ENCODE data around the gene GAS7. TPM values are rescaled to one million over a fixed set of nuclear protein-coding genes. Genes with fewer than 3 reads are reported as not detected.

The GAS7 gene
- total and polyA plus RNA-seq, 9 of the 15 experiments (the other 6 are each of a cell fraction or from before 2014, with no cell fraction given): 0.11 to 0.33 TPM; not detected in 7

DNA sequence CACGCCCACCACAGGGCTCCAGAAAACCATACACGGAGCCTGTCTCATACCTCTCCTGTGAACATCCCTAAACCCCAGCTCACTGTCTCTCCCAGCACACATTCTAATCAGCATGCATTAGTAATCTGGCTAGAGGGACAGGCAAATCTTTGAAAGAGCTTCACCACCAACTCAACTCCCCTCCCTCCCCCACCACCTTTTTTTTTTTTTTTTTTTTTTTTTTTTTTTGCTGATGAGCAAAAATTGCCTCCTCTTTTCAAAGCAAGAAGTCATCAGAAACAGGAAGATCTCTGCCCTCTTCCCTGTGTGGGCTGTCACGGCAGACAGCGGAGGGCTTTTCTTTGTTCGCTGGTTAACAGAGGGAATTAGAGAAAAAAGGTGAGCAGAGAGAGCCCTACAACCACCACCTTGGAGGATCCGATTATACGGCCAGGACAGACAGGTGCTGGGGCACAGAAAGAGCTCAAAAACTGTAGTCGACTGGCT lies 19.9 kb downstream of the GAS7 start:
- TF ChIP-seq BHLHE40 (IDR thresholded peaks at IDR 0.05; ENCODE audit: low read length): no peak
- TF ChIP-seq BRD4 (IDR thresholded peaks at IDR 0.05): no peak
- no peak for TF ChIP-seq POLR2H (tag; IDR thresholded peaks at IDR 0.05; ENCODE audit: low read depth)
- TF ChIP-seq, protein P1, sequence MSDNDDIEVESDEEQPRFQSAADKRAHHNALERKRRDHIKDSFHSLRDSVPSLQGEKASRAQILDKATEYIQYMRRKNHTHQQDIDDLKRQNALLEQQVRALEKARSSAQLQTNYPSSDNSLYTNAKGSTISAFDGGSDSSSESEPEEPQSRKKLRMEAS (CRISPR knock-in tag; IDR thresholded peaks at IDR 0.05): no peak
- TF ChIP-seq RHOXF2B (CRISPR knock-in tag; conservative IDR thresholded peaks at IDR 0.05): no peak
- TF ChIP-seq TAF15 (IDR thresholded peaks at IDR 0.05; ENCODE audit: low read depth, low read length): no peak
- TF ChIP-seq, protein P2, sequence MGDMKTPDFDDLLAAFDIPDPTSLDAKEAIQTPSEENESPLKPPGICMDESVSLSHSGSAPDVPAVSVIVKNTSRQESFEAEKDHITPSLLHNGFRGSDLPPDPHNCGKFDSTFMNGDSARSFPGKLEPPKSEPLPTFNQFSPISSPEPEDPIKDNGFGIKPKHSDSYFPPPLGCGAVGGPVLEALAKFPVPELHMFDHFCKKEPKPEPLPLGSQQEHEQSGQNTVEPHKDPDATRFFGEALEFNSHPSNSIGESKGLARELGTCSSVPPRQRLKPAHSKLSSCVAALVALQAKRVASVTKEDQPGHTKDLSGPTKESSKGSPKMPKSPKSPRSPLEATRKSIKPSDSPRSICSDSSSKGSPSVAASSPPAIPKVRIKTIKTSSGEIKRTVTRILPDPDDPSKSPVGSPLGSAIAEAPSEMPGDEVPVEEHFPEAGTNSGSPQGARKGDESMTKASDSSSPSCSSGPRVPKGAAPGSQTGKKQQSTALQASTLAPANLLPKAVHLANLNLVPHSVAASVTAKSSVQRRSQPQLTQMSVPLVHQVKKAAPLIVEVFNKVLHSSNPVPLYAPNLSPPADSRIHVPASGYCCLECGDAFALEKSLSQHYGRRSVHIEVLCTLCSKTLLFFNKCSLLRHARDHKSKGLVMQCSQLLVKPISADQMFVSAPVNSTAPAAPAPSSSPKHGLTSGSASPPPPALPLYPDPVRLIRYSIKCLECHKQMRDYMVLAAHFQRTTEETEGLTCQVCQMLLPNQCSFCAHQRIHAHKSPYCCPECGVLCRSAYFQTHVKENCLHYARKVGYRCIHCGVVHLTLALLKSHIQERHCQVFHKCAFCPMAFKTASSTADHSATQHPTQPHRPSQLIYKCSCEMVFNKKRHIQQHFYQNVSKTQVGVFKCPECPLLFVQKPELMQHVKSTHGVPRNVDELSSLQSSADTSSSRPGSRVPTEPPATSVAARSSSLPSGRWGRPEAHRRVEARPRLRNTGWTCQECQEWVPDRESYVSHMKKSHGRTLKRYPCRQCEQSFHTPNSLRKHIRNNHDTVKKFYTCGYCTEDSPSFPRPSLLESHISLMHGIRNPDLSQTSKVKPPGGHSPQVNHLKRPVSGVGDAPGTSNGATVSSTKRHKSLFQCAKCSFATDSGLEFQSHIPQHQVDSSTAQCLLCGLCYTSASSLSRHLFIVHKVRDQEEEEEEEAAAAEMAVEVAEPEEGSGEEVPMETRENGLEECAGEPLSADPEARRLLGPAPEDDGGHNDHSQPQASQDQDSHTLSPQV (IDR thresholded peaks at IDR 0.05): no peak
- no peak for TF ChIP-seq BRD9 (IDR thresholded peaks at IDR 0.05; ENCODE audit: low read depth, partially characterized antibody)
- no peak for TF ChIP-seq ZZZ3 (IDR thresholded peaks at IDR 0.05)
- TF ChIP-seq ZNF239 (CRISPR knock-in tag; IDR thresholded peaks at IDR 0.05): no peak
- no peak for TF ChIP-seq KAT2B (IDR thresholded peaks at IDR 0.05; ENCODE audit: low read depth, low read length)
- no peak for TF ChIP-seq ZNF140 (CRISPR knock-in tag; IDR thresholded peaks at IDR 0.05)
- no peak for TF ChIP-seq PPARD (CRISPR knock-in tag; IDR thresholded peaks at IDR 0.05)
- TF ChIP-seq ZNF655 (CRISPR knock-in tag; IDR thresholded peaks at IDR 0.05): no peak
- TF ChIP-seq SIRT6 (IDR thresholded peaks at IDR 0.05; ENCODE audit: low read depth, low read length): no peak
- TF ChIP-seq FOXK1 (CRISPR knock-in tag; IDR thresholded peaks at IDR 0.05; ENCODE audit: borderline replicate concordance): no peak
- no peak for TF ChIP-seq ZNF146 (CRISPR knock-in tag; IDR thresholded peaks at IDR 0.05; ENCODE audit: unreplicated experiment)
- no peak for TF ChIP-seq CREM (IDR thresholded peaks at IDR 0.05; ENCODE audit: low read depth)
- TF ChIP-seq ZNF354B (CRISPR knock-in tag; IDR thresholded peaks at IDR 0.05): no peak
- TF ChIP-seq, protein P3, sequence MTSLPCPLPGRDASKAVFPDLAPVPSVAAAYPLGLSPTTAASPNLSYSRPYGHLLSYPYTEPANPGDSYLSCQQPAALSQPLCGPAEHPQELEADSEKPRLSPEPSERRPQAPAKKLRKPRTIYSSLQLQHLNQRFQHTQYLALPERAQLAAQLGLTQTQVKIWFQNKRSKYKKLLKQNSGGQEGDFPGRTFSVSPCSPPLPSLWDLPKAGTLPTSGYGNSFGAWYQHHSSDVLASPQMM (CRISPR knock-in tag; IDR thresholded peaks at IDR 0.05): no peak
- ATAC-seq: no peak
- BruUV-seq (replicated peaks): no TSS peak
- WGBS (ENCODE audit: insufficient coverage, low coverage, missing lambda C conversion rate): 0% methylated on average over 5 of the region's 8 CpGs
- H3K9me1 ChIP-seq (ENCODE audit: control insufficient read depth, insufficient read depth, low read length): no peaks in the 10 kb centered on the region
- in situ Hi-C loops (cut with MboI): no loop called here
- no peaks in the 10 kb centered on the region for H3K4me1 ChIP-seq (replicated peaks in 1 of 2; ENCODE audit: control insufficient read depth in 2 of 2, insufficient read depth in 2 of 2, low read length in 2 of 2)
- intact Hi-C loops (cut with micrococcal nuclease): no loop called here
- no peak overlapping the region for H3K4me2 ChIP-seq (ENCODE audit: insufficient read depth, low read length)
- POLR2A ChIA-PET: no interaction called here
- H3K27ac ChIP-seq (ENCODE audit: extremely low read depth, low read depth, low read length): no peak overlapping the region
- H3K36me3 ChIP-seq (ENCODE audit: control insufficient read depth, insufficient read depth, low read length): no peaks in the 10 kb centered on the region
- CTCF ChIA-PET (ENCODE audit: low intra/inter-chr PET ratio): no interaction called here
- H2AFZ ChIP-seq (ENCODE audit: low read depth, low read length): no peak overlapping the region
- H3K9me3 ChIP-seq (replicated peaks; ENCODE audit: control insufficient read depth, insufficient read depth, low read depth, low read length): no peaks in the 10 kb centered on the region
- no peak for DNase-seq (ENCODE audit: extremely low read depth in 1 of 4, low spot score in 3 of 4)
- H3K27me3 ChIP-seq (ENCODE audit: control insufficient read depth in 2 of 2, insufficient read depth in 2 of 2, low read length in 2 of 2): no peaks in the 10 kb centered on the region; a peak in 1 of 5 replicates
- H3K9ac ChIP-seq (ENCODE audit: insufficient read depth in 1 of 2, low read depth in 2 of 2, low read length in 2 of 2): no peak overlapping the region
- no peaks in the 10 kb centered on the region for H4K20me1 ChIP-seq (replicated peaks; ENCODE audit: control insufficient read depth, insufficient read depth, low read length)
- FAIRE-seq: no peak
- H3K4me3 ChIP-seq: no peak overlapping the region
- H3K79me2 ChIP-seq (ENCODE audit: control insufficient read depth, insufficient read depth, low read length): no peaks in the 10 kb centered on the region
